HG03469 (cell line): ENCODE data around the gene LIFR.
"Not testable (repeated sequence)": the region's sequence is repeated elsewhere in the genome, so short reads cannot be mapped to it uniquely, and the experiment has no call there.

ENCODE experiments used
- ATAC-seq: cut with Tn5 transposase; IDR thresholded peaks from one replicate; pipeline ENCODE4 v1.9.1; 2021; ENCODE audit warnings: mild to moderate bottlenecking, moderate library complexity, moderate number of reproducible peaks; ENCODE audit not compliant: unreplicated experiment

Gene LIFR

GRCh38 chr5:38524022-38524421 lies 32.4 kb downstream of the LIFR start:
- ATAC-seq: no peak

DNA sequence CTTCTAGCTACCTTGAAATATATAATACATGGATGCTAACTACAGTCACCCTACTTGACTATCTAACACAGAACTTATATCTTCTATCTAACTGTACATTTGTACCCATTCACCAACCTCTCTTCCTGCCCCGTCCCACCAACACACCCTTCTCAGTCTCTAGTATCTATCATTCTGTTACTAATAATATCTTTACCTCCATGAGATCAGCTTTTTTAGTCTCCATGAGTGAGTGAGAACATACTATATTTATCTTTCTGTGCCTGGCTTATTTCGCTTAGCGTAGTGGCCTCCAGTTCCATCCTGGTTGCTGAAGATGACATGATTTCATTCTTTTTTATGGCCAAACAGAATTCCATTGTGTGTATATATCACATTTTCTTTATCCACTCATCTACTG lies 37.0 kb downstream of the LIFR start:
- ATAC-seq: no peak

DNA sequence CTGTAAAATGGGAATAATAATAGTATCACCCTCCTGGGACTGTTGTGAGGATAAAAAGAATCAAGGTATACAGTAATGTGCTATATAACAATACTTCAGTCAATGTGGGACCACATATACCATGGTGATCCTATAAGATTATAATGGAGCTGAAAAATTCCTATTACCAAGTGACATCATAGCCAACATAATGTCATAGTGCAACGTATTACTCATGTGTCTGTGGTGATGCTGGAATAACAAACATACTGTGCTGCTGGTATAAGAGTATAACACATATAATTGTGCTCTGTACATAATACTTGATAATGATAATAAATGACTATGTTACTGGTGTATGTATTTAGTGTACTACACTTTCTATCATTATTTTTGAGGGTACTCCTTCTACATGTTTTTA lies 38.1 kb downstream of the LIFR start:
- ATAC-seq: no peak

DNA sequence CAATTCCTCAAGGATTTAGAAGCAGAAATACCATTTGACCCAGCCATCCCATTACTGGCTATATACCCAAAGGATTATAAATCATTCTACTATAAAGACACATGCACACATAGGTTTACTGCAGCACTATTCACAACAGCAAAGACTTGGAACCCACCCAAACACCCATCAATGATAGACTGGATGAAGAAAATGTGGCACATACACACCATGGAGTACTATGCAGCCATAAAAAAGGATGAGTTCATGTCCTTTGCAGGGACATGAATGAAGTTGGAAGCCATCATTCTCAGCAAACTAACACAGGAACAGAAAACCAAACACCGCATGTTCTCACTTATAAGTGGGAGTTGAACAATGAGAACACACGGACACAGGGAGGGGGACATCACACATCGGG lies 39.8 kb downstream of the LIFR start:
- not testable (repeated sequence) for ATAC-seq

DNA sequence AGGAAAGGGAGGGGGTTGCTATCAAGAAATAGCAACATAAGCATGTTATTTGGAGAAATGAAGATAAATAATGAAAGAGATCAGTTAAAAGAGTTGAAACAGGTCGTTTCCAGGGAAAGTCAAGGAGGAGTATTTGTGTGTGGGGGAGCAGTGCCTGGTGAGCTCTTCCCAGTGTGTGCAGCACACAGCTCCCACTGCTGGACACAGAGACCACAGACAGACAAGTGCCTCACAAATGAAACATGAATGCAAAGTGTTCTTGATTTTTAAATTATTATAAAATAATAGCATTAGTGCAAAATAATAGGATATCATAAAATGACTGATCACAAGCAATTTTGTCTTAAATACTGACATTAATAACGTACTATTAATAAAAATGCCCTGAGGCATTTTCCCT lies 40.8 kb downstream of the LIFR start:
- ATAC-seq: no peak

DNA sequence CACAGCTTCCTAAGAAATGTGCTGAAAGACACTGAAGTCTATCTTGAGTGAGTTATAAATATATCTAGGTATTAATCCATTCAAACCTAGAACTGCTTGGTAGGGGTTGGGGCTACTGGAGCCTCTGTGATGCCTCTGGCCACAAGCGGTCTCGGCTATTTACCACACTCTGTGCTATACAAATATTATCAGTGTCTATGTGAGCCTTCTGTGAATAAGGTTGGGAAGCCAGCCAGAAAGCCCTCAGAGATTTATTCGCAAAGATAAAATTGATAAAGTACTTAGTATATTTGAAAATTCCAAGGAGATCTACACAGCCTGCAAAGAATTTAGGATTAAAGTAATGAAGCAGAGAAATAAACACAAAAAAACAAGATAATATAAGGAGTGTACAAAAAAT lies 41.4 kb downstream of the LIFR start:
- ATAC-seq: no peak

- ATAC-seq: no peak
Observed at GRCh38 chr5:38509185-38509584, 47.3 kb downstream of the LIFR start.

DNA sequence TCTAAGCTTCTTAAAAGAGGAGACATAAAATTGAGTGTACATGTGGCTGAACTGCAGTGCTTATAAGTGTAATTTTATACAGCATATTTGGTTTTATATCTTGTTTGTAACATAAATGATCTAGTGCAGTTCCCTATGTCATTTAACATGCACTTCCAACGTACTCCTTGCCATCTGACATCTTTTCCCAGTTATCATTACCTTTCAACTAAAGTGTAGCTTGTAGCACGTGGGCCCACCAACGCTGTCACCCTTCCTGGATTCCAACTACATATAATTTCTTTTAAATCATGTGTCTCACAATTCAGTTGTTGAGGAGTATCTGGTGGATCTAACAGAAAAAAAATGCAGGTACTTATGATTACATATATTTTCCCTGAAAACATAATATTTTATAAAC lies 50.1 kb downstream of the LIFR start:
- ATAC-seq: no peak

GRCh38 chr5:38500573-38501260 lies 55.7 kb downstream of the LIFR start:
- ATAC-seq: no peak

DNA sequence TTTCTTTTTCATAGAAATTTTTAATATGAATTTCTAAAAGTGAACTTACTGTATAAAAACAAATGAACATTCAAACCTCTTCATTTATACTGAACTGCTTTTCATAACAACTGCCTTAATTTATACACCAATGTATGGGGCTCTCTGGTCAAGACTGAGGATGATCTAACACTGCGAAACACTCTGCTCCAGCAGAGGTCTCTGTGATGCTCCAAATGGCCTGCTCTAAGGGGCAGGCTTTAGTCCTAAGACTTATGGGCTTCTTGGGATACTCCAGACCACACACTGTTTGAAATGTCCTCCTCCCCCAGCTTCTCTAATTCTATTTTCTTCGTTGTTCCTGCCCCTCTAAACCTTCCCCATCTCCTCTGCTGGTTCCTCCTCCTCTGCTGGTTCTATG lies 58.5 kb downstream of the LIFR start:
- ATAC-seq: no peak

- ATAC-seq: no peak
Observed at GRCh38 chr5:38494763-38495162, 61.7 kb downstream of the LIFR start.

- no peak for ATAC-seq
Observed at GRCh38 chr5:38494175-38494574, 62.3 kb downstream of the LIFR start.

DNA sequence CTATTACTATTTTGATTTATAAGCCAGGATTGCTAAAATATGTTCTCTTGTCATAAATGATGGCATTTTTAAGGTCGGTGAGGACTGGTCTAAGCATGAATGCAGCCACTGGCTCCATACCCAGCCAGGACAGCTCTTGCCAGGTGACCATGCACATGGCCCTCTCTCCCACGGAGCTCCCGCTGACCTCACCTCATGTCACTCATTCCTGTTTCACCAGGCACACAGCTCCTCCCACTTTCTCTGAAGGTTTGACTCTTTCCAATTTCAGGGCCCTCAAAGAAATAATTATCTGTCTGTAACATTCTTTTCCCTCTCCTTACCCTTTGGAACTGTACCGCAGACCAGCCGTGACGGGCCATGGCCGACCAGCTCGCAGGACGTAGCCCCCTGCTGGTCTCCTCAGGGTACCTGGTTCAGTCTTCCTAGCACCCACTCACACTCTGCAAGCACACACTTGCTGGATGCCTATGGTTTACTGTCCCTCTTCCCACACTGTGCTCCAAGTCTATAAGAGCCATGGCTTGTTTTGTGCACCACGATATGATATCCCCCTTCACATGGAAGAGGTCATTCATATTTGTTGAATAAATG lies 72.5 kb downstream of the LIFR start:
- no peak for ATAC-seq

DNA sequence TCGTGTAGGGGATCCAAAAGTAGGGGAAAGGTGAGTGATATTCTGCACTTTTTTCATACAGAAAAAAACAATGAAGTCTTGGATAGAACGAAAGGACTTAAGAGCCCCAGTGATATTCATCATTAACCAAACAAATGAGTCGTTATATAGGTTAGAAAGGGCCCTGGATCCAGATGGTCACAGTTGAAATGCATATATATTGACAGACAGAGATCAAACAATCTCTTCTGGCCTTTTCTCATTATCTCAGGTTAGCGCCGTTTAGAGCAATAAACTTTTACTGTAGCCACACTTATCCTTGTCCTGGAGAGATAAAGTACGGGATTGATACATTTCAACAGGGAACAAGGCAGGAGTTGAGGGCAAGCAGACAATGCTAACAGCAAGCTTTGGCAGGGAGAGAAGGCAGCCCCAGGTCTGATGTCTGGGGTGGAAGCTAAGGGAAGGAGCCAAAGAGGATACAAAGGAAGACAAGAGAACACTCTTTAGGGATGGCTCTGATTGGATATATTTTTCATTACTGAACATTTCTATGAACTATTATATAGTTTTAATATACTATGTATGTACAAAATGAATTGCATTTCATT lies 77.0 kb downstream of the LIFR start:
- no peak for ATAC-seq

DNA sequence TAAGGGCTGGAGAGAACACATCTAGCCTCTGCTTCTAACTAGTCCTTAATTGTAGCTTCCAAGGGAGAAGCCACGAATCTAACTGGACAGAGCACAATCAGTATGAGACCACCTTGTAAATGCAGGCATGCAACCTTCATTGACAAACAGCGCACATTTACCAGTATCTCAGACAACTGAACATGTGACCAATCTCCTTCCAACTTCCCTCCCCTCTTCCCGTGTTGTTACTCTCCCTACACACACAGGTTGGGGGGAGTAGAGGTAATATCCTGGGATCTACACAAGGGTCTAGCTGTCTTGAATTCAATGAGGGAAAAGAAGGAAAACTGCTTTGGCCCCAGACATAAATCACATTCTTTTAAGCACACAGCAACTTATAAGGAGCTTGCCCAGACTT lies 77.6 kb downstream of the LIFR start:
- no peak for ATAC-seq

DNA sequence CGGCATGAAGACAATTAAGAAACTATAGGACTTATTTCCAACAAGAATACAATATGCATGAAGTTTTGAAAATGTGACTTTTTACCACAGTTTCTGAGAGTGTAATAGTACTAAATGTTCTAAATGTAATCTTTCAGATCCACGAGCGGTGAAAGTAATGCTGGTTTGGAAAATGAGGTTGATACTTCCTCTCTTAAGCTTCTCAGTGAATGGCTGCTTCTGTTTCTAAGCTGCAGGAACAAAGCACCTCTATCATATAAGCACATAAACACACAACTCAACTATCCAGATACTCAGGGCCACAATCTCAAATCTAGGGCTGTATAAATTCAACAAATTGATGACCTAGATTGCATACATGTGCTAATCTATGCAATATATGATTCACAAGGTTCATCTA lies 78.3 kb downstream of the LIFR start:
- ATAC-seq: no peak

DNA sequence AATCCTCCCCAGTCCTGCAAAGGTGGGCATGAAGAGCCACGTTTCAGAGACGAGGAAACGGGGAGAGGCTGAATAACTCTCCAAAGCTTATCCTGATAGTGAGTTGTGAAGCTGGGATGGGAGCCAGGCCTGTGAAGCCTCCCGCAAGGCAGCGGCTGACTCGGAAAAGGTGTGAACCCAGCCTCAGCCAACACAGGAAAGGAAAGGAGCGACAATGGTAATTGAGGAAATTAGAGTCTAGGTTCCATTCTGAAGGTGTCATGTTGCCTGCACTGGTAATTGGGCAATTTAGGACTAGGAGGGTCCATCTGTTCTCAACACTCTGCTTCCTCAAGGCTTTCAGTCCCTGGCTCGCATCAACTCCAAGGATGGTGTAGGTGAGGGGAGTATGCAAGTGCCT lies 83.4 kb downstream of the LIFR start:
- ATAC-seq: no peak

GRCh38 chr5:38472541-38472940 lies 83.9 kb downstream of the LIFR start:
- ATAC-seq: no peak

GRCh38 chr5:38471709-38472108 lies 84.7 kb downstream of the LIFR start:
- no peak for ATAC-seq

- no peak for ATAC-seq
Observed at GRCh38 chr5:38469707-38470267, 86.7 kb downstream of the LIFR start.

DNA sequence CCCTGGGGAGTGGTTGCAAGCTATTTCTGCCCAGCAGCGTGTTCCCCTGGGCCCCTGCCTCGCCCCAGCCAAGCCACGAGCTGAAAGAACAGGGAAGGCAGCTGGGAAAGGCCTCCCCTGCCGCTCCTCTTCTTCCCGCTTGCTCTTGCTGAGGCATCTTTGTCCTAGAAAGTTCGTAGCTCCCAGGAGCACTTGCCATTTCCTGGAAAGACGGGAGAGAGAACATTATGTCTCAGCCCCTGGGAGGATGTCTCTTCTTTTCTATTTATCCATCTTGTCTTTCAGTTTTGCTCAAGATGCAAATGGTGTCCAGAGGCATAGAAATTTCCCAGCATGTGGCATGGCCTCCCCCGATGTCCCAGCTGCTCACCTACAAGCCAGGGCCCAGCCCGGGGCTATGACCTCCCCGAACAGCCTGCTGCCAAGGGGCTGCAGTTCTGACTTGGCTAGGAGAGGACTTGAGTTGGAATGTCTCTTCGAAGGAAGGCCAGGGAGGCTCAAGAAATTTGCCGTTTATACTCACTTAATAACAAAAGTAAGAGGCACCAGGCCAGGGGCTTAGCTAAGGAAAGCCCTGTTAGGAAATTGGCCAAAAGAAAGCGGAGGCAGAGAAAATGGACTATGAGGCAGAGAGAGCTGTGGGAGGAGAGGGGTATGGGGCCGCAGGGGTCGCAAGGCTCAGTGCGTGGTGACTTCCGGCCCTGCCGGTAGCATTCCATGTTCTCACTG lies 87.3 kb downstream of the LIFR start:
- ATAC-seq: no peak
